Caco-2 (cell line): ENCODE measurements around the gene MAMDC4. TPM values are rescaled to one million over a fixed set of nuclear protein-coding genes. Genes with fewer than 3 reads are reported as not detected.
"Not testable (repeated sequence)": the region's sequence is repeated elsewhere in the genome, so short reads cannot be mapped to it uniquely, and the experiment has no call there.

Experiments used
- Bru-seq: library from RNA; stranded (reverse); fragments of 400-500 nt; gene quantifications from one replicate; lab custom pipeline; 2021; lab: Mats Ljungman, UMichigan
- BruChase-seq, 2 experiments: library from RNA; stranded (reverse); fragments of 400-500 nt; gene quantifications; one replicate each; lab custom pipeline; 2021; lab: Mats Ljungman, UMichigan
- BruUV-seq: library from RNA; stranded (reverse); fragments of 400-500 nt; replicated peaks from 2 replicates; lab custom pipeline; 2021; lab: Mats Ljungman, UMichigan
- CTCF ChIA-PET: fragments of 300-600 bp; sonication (Branson Sonifier 250); formaldehyde crosslinking; loops from one replicate; lab custom pipeline; 2022; ENCODE audit warnings: antibody characterized with exemption; lab: Charles Lee
- POLR2A ChIA-PET: fragments of 300-600 bp; sonication (Branson Sonifier 250); formaldehyde crosslinking; loops from one replicate; lab custom pipeline; 2022; ENCODE audit warnings: antibody characterized with exemption; lab: Charles Lee
- DNase-seq, 2 experiments: peaks; one replicate each; pipeline versions ENCODE4 v3.0.0 to v3.0.0-alpha.2; 2020 to 2022
- H3K27me3 ChIP-seq: replicated peaks from 2 replicates; pipeline ENCODE4 v1.6.0; 2011; ENCODE audit warnings: low read length; ENCODE audit not compliant: control insufficient read depth, insufficient read depth
- H3K36me3 ChIP-seq: 2 replicates; pipeline ENCODE4 v1.5.1; 2011; ENCODE audit warnings: low read length; ENCODE audit not compliant: control insufficient read depth, insufficient read depth
- H3K4me1 ChIP-seq: fragments of 250-450 bp; sonication (Bioruptor Pico); 2 replicates; pipeline ENCODE4 v1.5.1; 2020; ENCODE audit warnings: mild to moderate bottlenecking
- H3K4me3 ChIP-seq: 2 replicates; pipeline ENCODE4 v1.5.1; 2011; ENCODE audit warnings: low read depth, mild to moderate bottlenecking, control low read depth, low read length
- H3K9me3 ChIP-seq: fragments of 250-450 bp; sonication (Bioruptor Pico); 2 replicates; pipeline ENCODE4 v1.5.1; 2020; ENCODE audit warnings: mild to moderate bottlenecking, moderate library complexity
- H3K27ac Mint-ChIP-seq: one replicate; pipeline ENCODE4 v1.8.0; 2022; ENCODE audit warnings: mixed read lengths; ENCODE audit not compliant: unreplicated experiment
- H3K27me3 Mint-ChIP-seq: one replicate; pipeline ENCODE4 v1.8.0; 2022; ENCODE audit warnings: mixed read lengths; ENCODE audit not compliant: insufficient read depth, unreplicated experiment
- H3K36me3 Mint-ChIP-seq: one replicate; pipeline ENCODE4 v1.8.0; 2022; ENCODE audit warnings: mild to moderate bottlenecking, mixed read lengths; ENCODE audit not compliant: insufficient read depth, unreplicated experiment
- H3K4me1 Mint-ChIP-seq: one replicate; pipeline ENCODE4 v1.8.0; 2022; ENCODE audit warnings: low read depth, mixed read lengths; ENCODE audit not compliant: unreplicated experiment
- H3K4me3 Mint-ChIP-seq: one replicate; pipeline ENCODE4 v1.8.0; 2022; ENCODE audit warnings: mild to moderate bottlenecking, moderate library complexity, mixed read lengths; ENCODE audit not compliant: unreplicated experiment
- H3K9me3 Mint-ChIP-seq: one replicate; pipeline ENCODE4 v1.8.0; 2022; ENCODE audit warnings: mixed read lengths; ENCODE audit not compliant: unreplicated experiment
- CTCF ChIP-seq, 2 experiments: fragments of 200-600 bp in 1 of 2; IDR thresholded peaks; 1 replicate in 1 of 2; 2 replicates in 1 of 2; pipeline versions ENCODE4 v1.5.1 to v1.8.0; 2011 to 2022; ENCODE audit warnings: antibody characterized with exemption in 1 of 2, control low read depth in 1 of 2, inconsistent platforms in 1 of 2, low read depth in 1 of 2, low read length in 1 of 2, mild to moderate bottlenecking in 1 of 2, moderate library complexity in 1 of 2; ENCODE audit not compliant: insufficient read depth in 1 of 2, severe bottlenecking in 1 of 2, unreplicated experiment in 1 of 2
- intact Hi-C: fragments of 100-400 bp; cut with micrococcal nuclease; formaldehyde crosslinking; loops from one replicate; pipeline ENCODE4 v1.10.0; 2022; ENCODE audit not compliant: unreplicated experiment
- long read RNA-seq: library from polyadenylated mRNA; stranded (forward); transcript quantifications from one replicate; pipeline ENCODE4 v2.0.0, GENCODE V29; 2022
- total RNA-seq: library from RNA; stranded (reverse); gene quantifications from 2 replicates; pipeline ENCODE4 v1.2.3, GENCODE V29; 2022

MAMDC4 gene
- total RNA-seq: 8.8 and 10.8 TPM in 2 replicates
- percentile 35 among the genes with signal in this experiment for Bru-seq, nascent RNA
- percentile 39 among the genes with signal in this experiment for BruChase-seq, experiment 1, labeled RNA remaining after a 2-hour chase
- BruChase-seq, experiment 2, labeled RNA remaining after a 6-hour chase: percentile 49 among the genes with signal in this experiment
- long read RNA-seq, partial matches to known transcripts: 3 of 12 reads
- long read RNA-seq, other reads (novel, unspliced or antisense): 9 of 12 reads

GRCh38 chr9:136851941-136852663, at the start of gene MAMDC4:
Gene MAMDC4 (plus strand): TSS chr9:136852346. CDS start chr9:136852417, 71 bp downstream.
- CTCF ChIA-PET: no interaction called here
- Histone ChIP-seq H3K4me1 (peaks cover 8% of the 10 kb centered on the region; the same call in 1 of the 2 replicates), H3K27me3 (no peaks in the 10 kb centered on the region), H3K4me3 (no peak within 1 kb of the TSS), H3K36me3 (peaks cover 1% of the 10 kb centered on the region; the same call in 1 of the 2 replicates), H3K9me3 (no peaks in the 10 kb centered on the region)
- Mint-ChIP-seq H3K27ac (peak within 1 kb of the TSS; percentile 87), H3K27me3 (no peaks in the 10 kb centered on the region), H3K4me1 (no peaks in the 10 kb centered on the region), H3K9me3 (no peaks in the 10 kb centered on the region), H3K36me3 (peaks cover 76% of the 10 kb centered on the region), H3K4me3 (peak within 1 kb of the TSS; percentile 45)
- intact Hi-C loops: no loop called here
- POLR2A ChIA-PET: interaction anchor here (0.6 kb wide), 1 partner anchor 30 kb away, joined by 3 read pairs; no protein-coding TSS in a partner anchor
- no peak for DNase-seq
- no peak for TF ChIP-seq CTCF (IDR thresholded peaks at IDR 0.05; ENCODE audit: insufficient read depth in 1 of 2, low read depth in 1 of 2, low read length in 1 of 2, severe bottlenecking in 1 of 2, unreplicated experiment in 1 of 2)
- BruUV-seq: no TSS peak

- H3K36me3 ChIP-seq, intact Hi-C loops, H3K27ac Mint-ChIP-seq, DNase-seq, H3K27me3 Mint-ChIP-seq, H3K4me1 Mint-ChIP-seq, H3K4me3 ChIP-seq, H3K4me3 Mint-ChIP-seq, H3K9me3 Mint-ChIP-seq, H3K9me3 ChIP-seq, BruUV-seq, CTCF ChIA-PET, POLR2A ChIA-PET, H3K27me3 ChIP-seq: not testable (repeated sequence)
- H3K36me3 Mint-ChIP-seq: peaks cover 61% of the 10 kb centered on the region
- peaks cover 19% of the 10 kb centered on the region for H3K4me1 ChIP-seq
Observed at GRCh38 chr9:136803009-136803550, 49.1 kb upstream of the MAMDC4 start.

- Histone ChIP-seq H3K4me3 (no peak overlapping the region), H3K36me3 (peaks cover 3% of the 10 kb centered on the region), H3K27me3 (no peaks in the 10 kb centered on the region), H3K9me3 (no peaks in the 10 kb centered on the region), H3K4me1 (peaks cover 12% of the 10 kb centered on the region; the same call in 1 of the 2 replicates)
- Mint-ChIP-seq H3K27ac (no peak overlapping the region), H3K36me3 (peaks cover 54% of the 10 kb centered on the region), H3K4me3 (no peak overlapping the region), H3K4me1 (peaks cover 6% of the 10 kb centered on the region), H3K27me3 (no peaks in the 10 kb centered on the region), H3K9me3 (no peaks in the 10 kb centered on the region)
- DNase-seq: no peak
- no TSS peak for BruUV-seq
- intact Hi-C loops: no loop called here
- CTCF ChIA-PET: no interaction called here
- POLR2A ChIA-PET: interaction anchor here (0.6 kb wide), 1 partner anchor 276 kb away, joined by 3 read pairs; no protein-coding TSS in a partner anchor
- no peak for TF ChIP-seq CTCF (IDR thresholded peaks at IDR 0.05; ENCODE audit: insufficient read depth in 1 of 2, low read depth in 1 of 2, low read length in 1 of 2, severe bottlenecking in 1 of 2, unreplicated experiment in 1 of 2)
Observed at GRCh38 chr9:136803551-136804508, 48.3 kb upstream of the MAMDC4 start.
